ENCODE data around the gene HSDL1.

DNA sequence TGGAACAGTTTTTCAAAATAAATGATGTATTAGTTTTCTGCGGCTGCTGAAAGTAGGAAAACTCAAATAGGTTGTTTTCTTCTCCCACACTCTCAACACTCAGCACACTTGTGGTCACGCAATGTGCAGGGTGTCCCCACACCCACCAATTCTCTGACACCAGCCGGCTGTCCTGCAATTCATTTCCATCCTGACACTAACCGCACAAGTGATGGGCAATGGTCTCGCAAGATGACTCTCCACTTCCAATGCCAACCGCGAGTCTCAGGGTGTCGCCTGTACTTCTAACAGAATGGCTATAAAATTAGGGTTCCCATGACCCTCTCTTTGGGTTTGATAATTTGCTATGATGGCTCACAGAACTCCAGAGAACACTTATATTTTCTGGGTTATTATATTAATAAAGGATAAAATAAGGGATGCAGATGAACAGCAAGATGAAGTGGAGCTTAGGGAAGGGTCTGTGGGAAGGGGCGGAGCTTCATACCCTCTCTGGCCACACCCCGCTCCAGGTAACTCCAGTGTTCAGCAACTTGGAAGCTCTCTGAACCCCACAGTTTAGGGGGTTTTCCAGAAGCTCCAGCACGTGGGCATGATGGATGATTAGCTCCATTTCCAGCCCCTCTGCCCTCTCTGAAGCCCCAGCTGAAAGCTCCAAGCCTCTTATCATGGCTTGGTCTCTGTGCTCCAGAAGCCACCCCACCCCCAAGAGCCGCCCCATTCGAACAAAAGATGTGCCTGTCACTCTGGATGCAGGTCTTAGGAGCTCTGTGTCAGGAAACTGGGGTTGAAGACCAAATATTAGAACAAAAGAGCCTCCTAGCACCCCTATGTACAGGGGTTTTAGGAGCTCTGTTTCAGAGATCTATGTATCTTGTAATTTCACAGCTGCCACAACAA lies 22.1 kb upstream of the HSDL1 start:
- TF ChIP-seq, protein P1, sequence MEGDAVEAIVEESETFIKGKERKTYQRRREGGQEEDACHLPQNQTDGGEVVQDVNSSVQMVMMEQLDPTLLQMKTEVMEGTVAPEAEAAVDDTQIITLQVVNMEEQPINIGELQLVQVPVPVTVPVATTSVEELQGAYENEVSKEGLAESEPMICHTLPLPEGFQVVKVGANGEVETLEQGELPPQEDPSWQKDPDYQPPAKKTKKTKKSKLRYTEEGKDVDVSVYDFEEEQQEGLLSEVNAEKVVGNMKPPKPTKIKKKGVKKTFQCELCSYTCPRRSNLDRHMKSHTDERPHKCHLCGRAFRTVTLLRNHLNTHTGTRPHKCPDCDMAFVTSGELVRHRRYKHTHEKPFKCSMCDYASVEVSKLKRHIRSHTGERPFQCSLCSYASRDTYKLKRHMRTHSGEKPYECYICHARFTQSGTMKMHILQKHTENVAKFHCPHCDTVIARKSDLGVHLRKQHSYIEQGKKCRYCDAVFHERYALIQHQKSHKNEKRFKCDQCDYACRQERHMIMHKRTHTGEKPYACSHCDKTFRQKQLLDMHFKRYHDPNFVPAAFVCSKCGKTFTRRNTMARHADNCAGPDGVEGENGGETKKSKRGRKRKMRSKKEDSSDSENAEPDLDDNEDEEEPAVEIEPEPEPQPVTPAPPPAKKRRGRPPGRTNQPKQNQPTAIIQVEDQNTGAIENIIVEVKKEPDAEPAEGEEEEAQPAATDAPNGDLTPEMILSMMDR (IDR thresholded peaks at IDR 0.05): no peak
- TF ChIP-seq EZH2 (IDR thresholded peaks at IDR 0.05; ENCODE audit: borderline replicate concordance, insufficient read depth, low read depth, low read length, poor library complexity, severe bottlenecking): no peak

Measured in B cell (primary cell).